ENCODE results near the gene WDR64.

- TF ChIP-seq REST (IDR thresholded peaks at IDR 0.05; ENCODE audit: unreplicated experiment): no peak
- no peak for TF ChIP-seq POLR2AphosphoS5 (IDR thresholded peaks at IDR 0.05; ENCODE audit: low read depth)
- TF ChIP-seq EZH2 (IDR thresholded peaks at IDR 0.05; ENCODE audit: low read depth, unreplicated experiment): no peak
- TF ChIP-seq CTCF (conservative IDR thresholded peaks at IDR 0.05; ENCODE audit: low read depth in 2 of 2): no peak
- no peak for TF ChIP-seq CREB1 (CRISPR knock-in tag; IDR thresholded peaks at IDR 0.05; ENCODE audit: low read depth)
- TF ChIP-seq NANOG (IDR thresholded peaks at IDR 0.05; ENCODE audit: borderline replicate concordance): no peak
- no peak for TF ChIP-seq EZH2phosphoT487 (IDR thresholded peaks at IDR 0.05; ENCODE audit: unreplicated experiment)
- TF ChIP-seq JUNB (IDR thresholded peaks at IDR 0.05; ENCODE audit: unreplicated experiment): no peak
- no peak for TF ChIP-seq STAT1 (IDR thresholded peaks at IDR 0.05; ENCODE audit: unreplicated experiment)
Measured at GRCh38 chr1:241721011-241721410, 68.9 kb downstream of the WDR64 start.
